ENCODE data around the gene FAT1. TPM values are rescaled to one million over a fixed set of nuclear protein-coding genes. Genes with fewer than 3 reads are reported as not detected.

The FAT1 gene
- total RNA-seq, 1 experiment from 2014 or later = 172 TPM

- TF ChIP-seq IRF1 (CRISPR knock-in tag; IDR thresholded peaks at IDR 0.05) (no peak), MAX (CRISPR knock-in tag; IDR thresholded peaks at IDR 0.05) (no peak)
Measured at GRCh38 chr4:186754976-186755375, 31.3 kb upstream of the FAT1 start (continued).

GRCh38 chr4:186752325-186752724, 28.7 kb upstream of the FAT1 start:
- Mint-ChIP-seq H3K36me3 (no peaks in the 10 kb centered on the region), H3K27me3 (ENCODE audit: low read depth) (no peaks in the 10 kb centered on the region), H3K4me3 (no peak overlapping the region), H3K4me1 (0 out of 2 replicates have a peak, but pooled peaks cover 3% of the 10 kb centered on the region), H3K27ac (no peak overlapping the region), H3K9me3 (peaks cover 6% of the 10 kb centered on the region; the same call in 1 of the 2 replicates)
- ChIA-PET CTCF (interaction anchor here (0.5 kb wide), 1 partner anchor 28 kb away, joined by 5 read pairs; no protein-coding TSS in a partner anchor), POLR2A (no interaction called here)
- DNase-seq (ENCODE audit: low spot score) (no peak), ATAC-seq (no peak)
- TF ChIP-seq FOXP4 (CRISPR knock-in tag; IDR thresholded peaks at IDR 0.05) = no peak
- TF ChIP-seq ZNF281 (CRISPR knock-in tag; IDR thresholded peaks at IDR 0.05) = no peak
- no peak for TF ChIP-seq CBFB (CRISPR knock-in tag; IDR thresholded peaks at IDR 0.05; ENCODE audit: low read depth)

GRCh38 chr4:186749611-186750281, 26.1 kb upstream of the FAT1 start:
- POLR2A ChIA-PET = no interaction called here
- ATAC-seq = peak; percentile 28

GRCh38 chr4:186746581-186746980, 22.9 kb upstream of the FAT1 start:
- DNase-seq (ENCODE audit: low spot score) (no peak), ATAC-seq (no peak)
- ChIA-PET POLR2A (no interaction called here), CTCF (no interaction called here)
- H3K27ac Mint-ChIP-seq = no peak overlapping the region
- no peaks in the 10 kb centered on the region for H3K27me3 Mint-ChIP-seq (ENCODE audit: low read depth)
- H3K4me3 Mint-ChIP-seq = no peak overlapping the region
- H3K36me3 Mint-ChIP-seq = no peaks in the 10 kb centered on the region
- no peaks in the 10 kb centered on the region for H3K4me1 Mint-ChIP-seq
- no peaks in the 10 kb centered on the region for H3K9me3 Mint-ChIP-seq
- TF ChIP-seq ZNF671 (CRISPR knock-in tag; IDR thresholded peaks at IDR 0.05) (no peak), ATF2 (CRISPR knock-in tag; IDR thresholded peaks at IDR 0.05; ENCODE audit: borderline replicate concordance, low read depth) (no peak), ERG (CRISPR knock-in tag; IDR thresholded peaks at IDR 0.05) (no peak), ETV6 (CRISPR knock-in tag; IDR thresholded peaks at IDR 0.05) (no peak), HMGA2 (CRISPR knock-in tag; IDR thresholded peaks at IDR 0.05) (no peak), ZNF317 (CRISPR knock-in tag; IDR thresholded peaks at IDR 0.05; ENCODE audit: borderline replicate concordance, low read depth) (no peak), CTCF (IDR thresholded peaks at IDR 0.05) (no peak), ZNF121 (CRISPR knock-in tag; IDR thresholded peaks at IDR 0.05) (no peak), CDX4 (CRISPR knock-in tag; IDR thresholded peaks at IDR 0.05; ENCODE audit: borderline replicate concordance) (no peak), NR3C1 (CRISPR knock-in tag; conservative IDR thresholded peaks at IDR 0.05; ENCODE audit: low read depth) (no peak)

More at GRCh38 chr4:186749611-186750281, 26.1 kb upstream of the FAT1 start:
- no peak for TF ChIP-seq JAZF1 (CRISPR knock-in tag; IDR thresholded peaks at IDR 0.05)
- no peak for TF ChIP-seq IRF2 (CRISPR knock-in tag; IDR thresholded peaks at IDR 0.05; ENCODE audit: borderline replicate concordance, low read depth)
- TF ChIP-seq USF1 (CRISPR knock-in tag; IDR thresholded peaks at IDR 0.05) = no peak
- CTCF ChIA-PET = no interaction called here
- no peaks in the 10 kb centered on the region for H3K27me3 Mint-ChIP-seq (ENCODE audit: low read depth)
- no peaks in the 10 kb centered on the region for H3K36me3 Mint-ChIP-seq
- no peak for DNase-seq (ENCODE audit: low spot score)
- H3K27ac Mint-ChIP-seq = no peak overlapping the region
- no peaks in the 10 kb centered on the region for H3K9me3 Mint-ChIP-seq
- H3K4me3 Mint-ChIP-seq = no peak overlapping the region
- H3K4me1 Mint-ChIP-seq = 0 out of 2 replicates have a peak, but pooled peaks cover 3% of the 10 kb centered on the region

Data from WTC11 (cell line).